ENCODE measurements around the gene ITGAD.

Gene ITGAD

GRCh38 chr16:31361201-31362110 is 31.7 kb upstream of the ITGAD start:
- DNase-seq (ENCODE audit: low read depth), result no peak

GRCh38 chr16:31362476-31363405 is 30.4 kb upstream of the ITGAD start:
- no peak overlapping the region for H3K4me3 ChIP-seq (ENCODE audit: low read depth, low read length)
- no peak for TF ChIP-seq CTCF (conservative IDR thresholded peaks at IDR 0.05; ENCODE audit: low read depth, low read length)
- no peak for DNase-seq (ENCODE audit: low read depth)

More at GRCh38 chr16:31361201-31362110, 31.7 kb upstream of the ITGAD start:
- H3K4me3 ChIP-seq (ENCODE audit: low read depth, low read length), result no peak overlapping the region
- no peak for TF ChIP-seq CTCF (conservative IDR thresholded peaks at IDR 0.05; ENCODE audit: low read depth, low read length)

- no peak for TF ChIP-seq CTCF (conservative IDR thresholded peaks at IDR 0.05; ENCODE audit: low read depth, low read length)
These were observed 29.4 kb upstream of the ITGAD start for GRCh38 chr16:31363721-31364120.

DNA sequence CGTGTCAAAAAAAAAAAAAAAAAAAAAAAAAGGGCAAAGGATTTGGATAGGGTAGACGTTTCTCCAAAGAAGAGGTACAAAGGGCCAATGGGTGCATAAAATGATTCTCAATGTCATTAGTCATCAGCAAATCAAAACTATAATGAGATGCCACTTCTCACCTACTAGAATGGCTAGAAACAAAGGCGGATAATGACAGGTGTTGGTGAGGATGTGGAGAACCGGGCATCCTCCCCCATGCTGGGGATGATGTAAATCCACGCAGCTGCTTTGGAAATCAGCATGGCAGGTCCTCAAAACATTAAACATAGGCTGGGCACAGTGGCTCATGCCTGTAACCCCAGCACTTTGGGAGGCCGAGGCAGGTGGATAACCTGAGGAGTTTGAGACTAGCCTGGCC is 28.7 kb upstream of the ITGAD start:
- H3K4me3 ChIP-seq (ENCODE audit: low read depth, low read length), result no peak overlapping the region
- no peak for TF ChIP-seq CTCF (conservative IDR thresholded peaks at IDR 0.05; ENCODE audit: low read depth, low read length)
- DNase-seq (ENCODE audit: low read depth), result no peak

More at GRCh38 chr16:31363721-31364120, 29.4 kb upstream of the ITGAD start:
- DNase-seq (ENCODE audit: low read depth), result no peak
- H3K4me3 ChIP-seq (ENCODE audit: low read depth, low read length), result no peak overlapping the region

- H3K4me3 ChIP-seq (ENCODE audit: low read depth, low read length), result no peak overlapping the region
- no peak for TF ChIP-seq CTCF (conservative IDR thresholded peaks at IDR 0.05; ENCODE audit: low read depth, low read length)
- no peak for DNase-seq (ENCODE audit: low read depth)
These were observed 27.8 kb upstream of the ITGAD start for GRCh38 chr16:31365131-31365865.

GRCh38 chr16:31367853-31368252 is 25.3 kb upstream of the ITGAD start:
- DNase-seq (ENCODE audit: low read depth), result no peak
- no peak for TF ChIP-seq CTCF (conservative IDR thresholded peaks at IDR 0.05; ENCODE audit: low read depth, low read length)
- no peak overlapping the region for H3K4me3 ChIP-seq (ENCODE audit: low read depth, low read length)
